ENCODE results near the gene ZNF418. TPM values are rescaled to one million over a fixed set of nuclear protein-coding genes. Genes with fewer than 3 reads are reported as not detected.

ZNF418 gene
- total and polyA plus RNA-seq, 2 of the 8 experiments (the other 6 are each of a cell fraction or from before 2014, with no cell fraction given) = 10.5 to 18.8 TPM

GRCh38 chr19:57954996-57955395 lies 19.8 kb upstream of the ZNF418 start:
- H3K9ac ChIP-seq (replicated peaks in 1 of 4; ENCODE audit: extremely low read depth in 1 of 4, low read depth in 3 of 4, low read length in 3 of 4) = no peak overlapping the region
- no peak overlapping the region for H3K4me3 ChIP-seq (ENCODE audit: extremely low read depth in 1 of 4, insufficient read depth in 2 of 4, low read depth in 3 of 4, low read length in 4 of 4)
- POLR2A ChIA-PET (ENCODE audit: partially characterized antibody) = interaction anchor here (0.6 to 1.0 kb wide), 3 partner anchors 20 to 599 kb away, joined by 3 to 4 read pairs (median 3); partner anchors contain the start of gene ZNF418
- H2AFZ ChIP-seq (ENCODE audit: low read length) = no peak overlapping the region
- no peaks in the 10 kb centered on the region for H3K79me1 ChIP-seq (ENCODE audit: low read depth, low read length)
- H3K79me2 ChIP-seq (ENCODE audit: control insufficient read depth in 1 of 2, insufficient read depth in 2 of 2, low read length in 2 of 2) = no peaks in the 10 kb centered on the region
- no peak for DNase-seq (ENCODE audit: low read depth in 1 of 2, low spot score in 2 of 2)
- no peak overlapping the region for H2BK12ac ChIP-seq (ENCODE audit: low read depth, low read length)
- H2BK5ac ChIP-seq (ENCODE audit: low read depth, low read length) = no peak overlapping the region
- no peak overlapping the region for H3K4me2 ChIP-seq (ENCODE audit: insufficient read depth in 1 of 2, low read depth in 2 of 2, low read length in 2 of 2)
- FAIRE-seq = no peak
- no peak overlapping the region for H2AK5ac ChIP-seq (ENCODE audit: low read depth, low read length)
- no peaks in the 10 kb centered on the region for H3K4me1 ChIP-seq (replicated peaks in 1 of 4; ENCODE audit: control insufficient read depth in 3 of 4, insufficient read depth in 4 of 4, low read length in 3 of 4)
- H4K5ac ChIP-seq (ENCODE audit: insufficient read length, low read depth, low read length) = no peak overlapping the region
- H3K27ac ChIP-seq (ENCODE audit: low read depth, low read length) = no peak overlapping the region
- H3K56ac ChIP-seq (replicated peaks; ENCODE audit: insufficient read length, low read depth, low read length) = no peak overlapping the region
- H4K91ac ChIP-seq (replicated peaks; ENCODE audit: insufficient read length, low read length) = no peak overlapping the region
- no peaks in the 10 kb centered on the region for H4K20me1 ChIP-seq (replicated peaks in 1 of 2; ENCODE audit: control insufficient read depth in 1 of 2, insufficient read depth in 2 of 2, low read length in 2 of 2)
- WGBS, 2 experiments (ENCODE audit: extremely low coverage in 1 of 2, insufficient coverage in 1 of 2, insufficient read length in 1 of 2, insufficient replicate concordance in 2 of 2, low coverage in 1 of 2, low lambda C conversion rate in 2 of 2, missing lambda C conversion rate in 1 of 2) = 84% methylated on average over 4 of the region's 4 CpGs; no CpG with 5 or more reads in 1 of the 2 experiments
- no peaks in the 10 kb centered on the region for H3K36me3 ChIP-seq (ENCODE audit: control insufficient read depth in 2 of 4, insufficient read depth in 4 of 4, low read length in 3 of 4)
- no peak overlapping the region for H2BK20ac ChIP-seq (ENCODE audit: low read length)
- no peak overlapping the region for H2BK120ac ChIP-seq (replicated peaks; ENCODE audit: low read depth, low read length)
- no peak overlapping the region for H3K18ac ChIP-seq (ENCODE audit: extremely low read depth, low read length)
- no peaks in the 10 kb centered on the region for H3K27me3 ChIP-seq (replicated peaks in 1 of 4; ENCODE audit: control insufficient read depth in 3 of 4, extremely low read depth in 1 of 4, insufficient read depth in 3 of 4, low read length in 3 of 4)
- peaks cover 49 to 62% of the 10 kb centered on the region in 2 experiments for H3K9me3 ChIP-seq (ENCODE audit: insufficient read depth in 2 of 2, low read depth in 1 of 2, low read length in 1 of 2)
- no peak overlapping the region for H3K4ac ChIP-seq (replicated peaks; ENCODE audit: insufficient read length, low read depth, low read length)
- H3K14ac ChIP-seq (ENCODE audit: insufficient read length) = no peak overlapping the region
- no peak overlapping the region for H4K8ac ChIP-seq (ENCODE audit: extremely low read depth, insufficient read depth, low read length)
- no peak overlapping the region for H3K23ac ChIP-seq (ENCODE audit: insufficient read length)
- CTCF ChIA-PET (ENCODE audit: partially characterized antibody) = interaction anchor here (0.6 to 0.9 kb wide), 2 partner anchors 11 to 540 kb away, joined by 4 read pairs; no protein-coding TSS in a partner anchor
- H3K23me2 ChIP-seq (ENCODE audit: low read depth, low read length) = no peaks in the 10 kb centered on the region
- no peak overlapping the region for H2BK15ac ChIP-seq (ENCODE audit: low read length)
- no peak for TF ChIP-seq KDM4A (IDR thresholded peaks at IDR 0.05; ENCODE audit: low read depth, low read length, severe bottlenecking)
- no peak for TF ChIP-seq USF2 (IDR thresholded peaks at IDR 0.05; ENCODE audit: low read length)
- TF ChIP-seq POU5F1 (IDR thresholded peaks at IDR 0.05; ENCODE audit: low read depth, low read length) = no peak
- no peak for TF ChIP-seq CBX5 (IDR thresholded peaks at IDR 0.05; ENCODE audit: low read depth, low read length)
- TF ChIP-seq GABPA (IDR thresholded peaks at IDR 0.05; ENCODE audit: borderline replicate concordance, insufficient read depth, low read length) = no peak
- no peak for TF ChIP-seq SIRT6 (IDR thresholded peaks at IDR 0.05; ENCODE audit: low read length)
- TF ChIP-seq SAP30 (IDR thresholded peaks at IDR 0.05; ENCODE audit: insufficient read depth, insufficient replicate concordance, low read length) = no peak
- no peak for TF ChIP-seq SP4 (IDR thresholded peaks at IDR 0.05; ENCODE audit: low read length)
- no peak for TF ChIP-seq TAF7 (optimal IDR thresholded peaks at IDR 0.05; ENCODE audit: borderline replicate concordance, low read depth, low read length)
- TF ChIP-seq POLR2A (IDR thresholded peaks at IDR 0.05; ENCODE audit: control extremely low read depth in 1 of 2, low read depth in 2 of 2, low read length in 2 of 2) = no peak
- TF ChIP-seq JUND (IDR thresholded peaks at IDR 0.05; ENCODE audit: low read length) = no peak
- no peak for TF ChIP-seq RFX5 (IDR thresholded peaks at IDR 0.05; ENCODE audit: borderline replicate concordance, low read depth, low read length)
- no peak for TF ChIP-seq MAFK (IDR thresholded peaks at IDR 0.05; ENCODE audit: low read depth, low read length)
- TF ChIP-seq BACH1 (IDR thresholded peaks at IDR 0.05; ENCODE audit: low read length) = no peak
